AG04450 (cell line): ENCODE measurements around the gene STX2. TPM values are rescaled to one million over a fixed set of nuclear protein-coding genes. Genes with fewer than 3 reads are reported as not detected.
"Not testable (repeated sequence)": the region's sequence is repeated elsewhere in the genome, so short reads cannot be mapped to it uniquely, and the experiment has no call there.

ENCODE experiments used
- CTCF ChIA-PET: fragments of 300-600, 350-600 bp; formaldehyde crosslinking; extraction: SDS; loops from one replicate; lab custom pipeline; 2022; ENCODE audit warnings: antibody characterized with exemption, inconsistent platforms; lab: Charles Lee
- POLR2A ChIA-PET: fragments of 350-600 bp; formaldehyde crosslinking; extraction: SDS; loops from one replicate; lab custom pipeline; 2021; ENCODE audit warnings: antibody characterized with exemption, inconsistent platforms; lab: Yijun Ruan, JAX
- DNase-seq: peaks from one replicate; pipeline ENCODE4 v3.0.0-alpha.2; 2011; ENCODE audit warnings: low read depth, low spot score
- H3K27ac ChIP-seq: one replicate; pipeline ENCODE4 v1.5.1; 2012; ENCODE audit warnings: low read depth, low read length, control low read depth
- H3K27me3 ChIP-seq: one replicate; pipeline ENCODE4 v1.6.0; 2012; ENCODE audit warnings: low read length; ENCODE audit not compliant: control insufficient read depth, insufficient read depth
- H3K4me3 ChIP-seq: 2 replicates; pipeline ENCODE4 v1.5.1; 2011; ENCODE audit warnings: mild to moderate bottlenecking, low read depth, low read length, control low read depth
- H3K9me3 ChIP-seq: 2 replicates; pipeline ENCODE4 v1.5.1; 2012; ENCODE audit warnings: low read length; ENCODE audit not compliant: control insufficient read depth, insufficient read depth
- CTCF ChIP-seq: IDR thresholded peaks from 2 replicates; pipeline ENCODE4 v1.5.1; 2011; ENCODE audit warnings: low read depth, low read length, control low read depth, inconsistent platforms
- polyA minus RNA-seq: library from RNA; depleted of rRNA, polyadenylated mRNA; stranded (reverse); fragments of >200 nt; gene quantifications from 2 replicates; pipeline ENCODE4 v1.2.3, GENCODE V29; 2011; rRNA and poly(A)+ RNA removed
- polyA plus RNA-seq: library from polyadenylated mRNA; depleted of rRNA; stranded (reverse); fragments of >200 nt; gene quantifications from 2 replicates; pipeline ENCODE4 v1.2.3, GENCODE V29; 2011; rRNA removed

The STX2 gene
- polyA plus RNA-seq = 32.4 and 42.8 TPM in 2 replicates
- polyA minus RNA-seq = 17.4 and 24.3 TPM in 2 replicates

DNA sequence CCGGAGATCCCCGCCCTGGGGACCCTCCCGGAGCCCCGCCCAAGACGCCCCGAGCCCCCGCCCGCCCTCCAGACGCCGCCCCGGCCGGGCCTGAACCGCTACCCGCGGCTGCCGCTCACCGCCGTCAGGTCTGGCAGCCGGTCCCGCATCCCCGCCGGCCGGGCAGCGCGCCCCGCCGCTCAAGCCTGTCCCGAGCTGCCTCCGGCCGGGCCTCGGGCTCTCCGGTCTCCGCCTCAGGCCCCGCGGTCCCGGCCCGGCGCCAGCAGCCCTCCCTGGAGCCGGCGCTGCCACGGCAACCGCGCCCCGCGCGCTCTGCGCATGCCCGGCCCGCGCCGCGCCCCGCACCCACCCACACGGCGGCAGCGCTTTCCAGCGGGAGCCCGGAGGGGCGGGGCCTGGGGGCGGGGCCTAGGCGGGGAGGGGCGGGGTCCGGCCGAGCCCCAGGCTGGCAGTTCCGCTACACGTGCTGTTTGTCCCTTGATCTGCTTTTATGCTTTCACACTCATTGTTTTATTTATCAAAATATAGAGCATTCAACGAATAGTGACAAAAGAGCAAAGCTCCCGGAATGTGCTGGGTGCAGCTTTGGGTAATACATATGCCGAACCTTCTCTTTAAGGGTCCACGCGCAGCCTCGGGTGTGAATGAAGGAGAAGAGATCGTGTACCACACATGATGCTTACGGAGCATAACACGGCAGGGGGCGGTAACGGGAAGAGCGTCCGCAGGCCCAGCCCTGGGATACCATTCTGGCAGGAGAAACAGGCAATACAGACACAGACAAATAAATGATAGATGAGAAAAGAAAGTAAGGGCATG, at the start of gene STX2:
Gene STX2 (minus strand): TSS at position 300 of the 819 bp plus-strand sequence. CDS start 151 bp downstream, at position 149.
- POLR2A ChIA-PET = no interaction called here
- Histone ChIP-seq H3K27me3 (no peaks in the 10 kb centered on the region), H3K9me3 (no peaks in the 10 kb centered on the region), H3K27ac (peak within 1 kb of the TSS; percentile 57), H3K4me3 (peak within 1 kb of the TSS; percentile 84)
- CTCF ChIA-PET = interaction anchor here (1.1 to 5.8 kb wide), 6 partner anchors 9 to 82 kb away, joined by 3 to 46 read pairs (median 7); no protein-coding TSS in a partner anchor
- TF ChIP-seq CTCF = peak; percentile 51
- peak; percentile 39 for DNase-seq

- DNase-seq, H3K4me3 ChIP-seq, H3K27ac ChIP-seq, CTCF ChIA-PET, POLR2A ChIA-PET, H3K9me3 ChIP-seq, H3K27me3 ChIP-seq: not testable (repeated sequence)
Observed at GRCh38 chr12:130887190-130887589, 48.1 kb upstream of the STX2 start.

- H3K9me3 ChIP-seq = no peaks in the 10 kb centered on the region
- DNase-seq = no peak
- H3K27me3 ChIP-seq = no peaks in the 10 kb centered on the region
- no peak for TF ChIP-seq CTCF
- POLR2A ChIA-PET = no interaction called here
- CTCF ChIA-PET = no interaction called here
- no peak overlapping the region for H3K27ac ChIP-seq
- H3K4me3 ChIP-seq = no peak overlapping the region
Observed at GRCh38 chr12:130881548-130881947, 42.5 kb upstream of the STX2 start.

GRCh38 chr12:130881046-130881445, 42.0 kb upstream of the STX2 start:
- ChIA-PET POLR2A (no interaction called here), CTCF (no interaction called here)
- Histone ChIP-seq H3K27ac (no peak overlapping the region), H3K9me3 (no peaks in the 10 kb centered on the region), H3K4me3 (no peak overlapping the region), H3K27me3 (no peaks in the 10 kb centered on the region)
- TF ChIP-seq CTCF = no peak
- DNase-seq = no peak

- ChIA-PET CTCF (no interaction called here), POLR2A (no interaction called here)
- Histone ChIP-seq H3K9me3 (no peaks in the 10 kb centered on the region), H3K27me3 (no peaks in the 10 kb centered on the region), H3K27ac (no peak overlapping the region), H3K4me3 (peak overlapping the region; percentile 48)
- no peak for DNase-seq
- no peak for TF ChIP-seq CTCF
Observed at GRCh38 chr12:130880411-130880885, 41.4 kb upstream of the STX2 start.
